ENCODE data around the gene CYP4F3.
"Not testable (repeated sequence)": the region's sequence is repeated elsewhere in the genome, so short reads cannot be mapped to it uniquely, and the experiment has no call there.

CYP4F3 gene

GRCh38 chr19:15679089-15679488, 38.4 kb downstream of the CYP4F3 start:
- no peaks in the 10 kb centered on the region for H3K9me3 ChIP-seq (ENCODE audit: control extremely low read depth in 1 of 5, control insufficient read depth in 4 of 5, insufficient read depth in 2 of 5, low read depth in 1 of 5, low read length in 4 of 5)
- H3K27ac ChIP-seq (ENCODE audit: insufficient read depth in 1 of 2, low read depth in 1 of 2, low read length in 2 of 2, poor library complexity in 1 of 2, severe bottlenecking in 2 of 2): no peak overlapping the region
- ChIA-PET CTCF (interaction anchor here (1.1 to 1.4 kb wide), 2 partner anchors 11 to 44 kb away, joined by 3 read pairs; no protein-coding TSS in a partner anchor), POLR2A (no interaction called here)
- no peaks in the 10 kb centered on the region for H3K36me3 ChIP-seq (ENCODE audit: control insufficient read depth in 4 of 4, insufficient read depth in 4 of 4, low read length in 3 of 4)
- WGBS (ENCODE audit: insufficient coverage): no CpG with 5 or more reads among the region's 4 CpGs
- no peak for DNase-seq
- peaks cover 0 to 5% (median 0%) of the 10 kb centered on the region in 4 experiments for H3K4me1 ChIP-seq (ENCODE audit: control extremely low read depth in 1 of 4, control insufficient read depth in 4 of 4, insufficient read depth in 4 of 4, low read length in 3 of 4)
- no peak overlapping the region for H3K4me3 ChIP-seq (ENCODE audit: control insufficient read depth in 1 of 7, extremely low read depth in 1 of 7, insufficient read depth in 4 of 7, low read depth in 2 of 7, low read length in 6 of 7)
- H3K27me3 ChIP-seq (replicated peaks in 2 of 5; ENCODE audit: control insufficient read depth in 4 of 5, insufficient read depth in 5 of 5, low read length in 4 of 5): peaks cover 0 to 16% (median 2%) of the 10 kb centered on the region in 5 experiments

GRCh38 chr19:15679865-15680264, 39.2 kb downstream of the CYP4F3 start:
- H3K36me3 ChIP-seq (ENCODE audit: control insufficient read depth in 4 of 4, insufficient read depth in 4 of 4, low read length in 3 of 4); POLR2A ChIA-PET; H3K4me1 ChIP-seq (ENCODE audit: control extremely low read depth in 1 of 4, control insufficient read depth in 4 of 4, insufficient read depth in 4 of 4, low read length in 3 of 4); H3K4me3 ChIP-seq (ENCODE audit: control insufficient read depth in 1 of 7, extremely low read depth in 1 of 7, insufficient read depth in 4 of 7, low read depth in 2 of 7, low read length in 6 of 7); H3K27ac ChIP-seq (ENCODE audit: insufficient read depth in 1 of 2, low read depth in 1 of 2, low read length in 2 of 2, poor library complexity in 1 of 2, severe bottlenecking in 2 of 2); H3K9me3 ChIP-seq (ENCODE audit: control extremely low read depth in 1 of 5, control insufficient read depth in 4 of 5, insufficient read depth in 2 of 5, low read depth in 1 of 5, low read length in 4 of 5); DNase-seq: not testable (repeated sequence)
- CTCF ChIA-PET: interaction anchor here (1.1 to 1.4 kb wide), 2 partner anchors 10 to 45 kb away, joined by 3 read pairs; no protein-coding TSS in a partner anchor
- peaks cover 0 to 16% (median 2%) of the 10 kb centered on the region in 5 experiments for H3K27me3 ChIP-seq (replicated peaks in 2 of 5; ENCODE audit: control insufficient read depth in 4 of 5, insufficient read depth in 5 of 5, low read length in 4 of 5)
- 70% methylated on average over 2 of the region's 4 CpGs for WGBS (ENCODE audit: insufficient coverage)

GRCh38 chr19:15680478-15681322, 40.0 kb downstream of the CYP4F3 start:
- no peaks in the 10 kb centered on the region for H3K36me3 ChIP-seq (ENCODE audit: control insufficient read depth in 4 of 4, insufficient read depth in 4 of 4, low read length in 3 of 4)
- DNase-seq: no peak
- H3K4me3 ChIP-seq (ENCODE audit: control insufficient read depth in 1 of 7, extremely low read depth in 1 of 7, insufficient read depth in 4 of 7, low read depth in 2 of 7, low read length in 6 of 7): no peak overlapping the region
- H3K27ac ChIP-seq (ENCODE audit: insufficient read depth in 1 of 2, low read depth in 1 of 2, low read length in 2 of 2, poor library complexity in 1 of 2, severe bottlenecking in 2 of 2): no peak overlapping the region
- CTCF ChIA-PET: no interaction called here
- POLR2A ChIA-PET: no interaction called here
- H3K9me3 ChIP-seq (ENCODE audit: control extremely low read depth in 1 of 5, control insufficient read depth in 4 of 5, insufficient read depth in 2 of 5, low read depth in 1 of 5, low read length in 4 of 5): no peaks in the 10 kb centered on the region
- WGBS (ENCODE audit: insufficient coverage): 68% methylated on average over 7 of the region's 8 CpGs
- H3K4me1 ChIP-seq (ENCODE audit: control extremely low read depth in 1 of 4, control insufficient read depth in 4 of 4, insufficient read depth in 4 of 4, low read length in 3 of 4): peaks cover 0 to 2% (median 0%) of the 10 kb centered on the region in 4 experiments
- H3K27me3 ChIP-seq (replicated peaks in 2 of 5; ENCODE audit: control insufficient read depth in 4 of 5, insufficient read depth in 5 of 5, low read length in 4 of 5): peaks cover 0 to 16% (median 2%) of the 10 kb centered on the region in 5 experiments

- ChIA-PET CTCF (no interaction called here), POLR2A (no interaction called here)
- DNase-seq: no peak
- Histone ChIP-seq H3K9me3 (ENCODE audit: control extremely low read depth in 1 of 5, control insufficient read depth in 4 of 5, insufficient read depth in 2 of 5, low read depth in 1 of 5, low read length in 4 of 5) (peaks cover 0 to 7% (median 0%) of the 10 kb centered on the region in 5 experiments), H3K4me1 (ENCODE audit: control extremely low read depth in 1 of 4, control insufficient read depth in 4 of 4, insufficient read depth in 4 of 4, low read length in 3 of 4) (no peaks in the 10 kb centered on the region), H3K27ac (ENCODE audit: insufficient read depth in 1 of 2, low read depth in 1 of 2, low read length in 2 of 2, poor library complexity in 1 of 2, severe bottlenecking in 2 of 2) (no peak overlapping the region), H3K4me3 (ENCODE audit: control insufficient read depth in 1 of 7, extremely low read depth in 1 of 7, insufficient read depth in 4 of 7, low read depth in 2 of 7, low read length in 6 of 7) (no peak overlapping the region), H3K36me3 (ENCODE audit: control insufficient read depth in 4 of 4, insufficient read depth in 4 of 4, low read length in 3 of 4) (no peaks in the 10 kb centered on the region), H3K27me3 (replicated peaks in 2 of 5; ENCODE audit: control insufficient read depth in 4 of 5, insufficient read depth in 5 of 5, low read length in 4 of 5) (peaks cover 0 to 21% (median 2%) of the 10 kb centered on the region in 5 experiments)
- 76% methylated on average over 8 of the region's 10 CpGs for WGBS (ENCODE audit: insufficient coverage)
Observed at GRCh38 chr19:15683411-15683810, 42.7 kb downstream of the CYP4F3 start.

- no peak overlapping the region for H3K27ac ChIP-seq (ENCODE audit: insufficient read depth in 1 of 2, low read depth in 1 of 2, low read length in 2 of 2, poor library complexity in 1 of 2, severe bottlenecking in 2 of 2)
- H3K4me1 ChIP-seq (ENCODE audit: control extremely low read depth in 1 of 4, control insufficient read depth in 4 of 4, insufficient read depth in 4 of 4, low read length in 3 of 4): no peaks in the 10 kb centered on the region
- WGBS (ENCODE audit: insufficient coverage): 35% methylated on average over 9 of the region's 9 CpGs
- peak in 2 of 3 donors; percentile 48 to 50 for DNase-seq
- H3K27me3 ChIP-seq (replicated peaks in 2 of 5; ENCODE audit: control insufficient read depth in 4 of 5, insufficient read depth in 5 of 5, low read length in 4 of 5): peaks cover 0 to 21% (median 2%) of the 10 kb centered on the region in 5 experiments
- H3K4me3 ChIP-seq (ENCODE audit: control insufficient read depth in 1 of 7, extremely low read depth in 1 of 7, insufficient read depth in 4 of 7, low read depth in 2 of 7, low read length in 6 of 7): no peak overlapping the region
- no peaks in the 10 kb centered on the region for H3K36me3 ChIP-seq (ENCODE audit: control insufficient read depth in 4 of 4, insufficient read depth in 4 of 4, low read length in 3 of 4)
- H3K9me3 ChIP-seq (ENCODE audit: control extremely low read depth in 1 of 5, control insufficient read depth in 4 of 5, insufficient read depth in 2 of 5, low read depth in 1 of 5, low read length in 4 of 5): peaks cover 0 to 8% (median 2%) of the 10 kb centered on the region in 5 experiments
- CTCF ChIA-PET: no interaction called here
- POLR2A ChIA-PET: no interaction called here
Observed at GRCh38 chr19:15684828-15685227, 44.1 kb downstream of the CYP4F3 start.

GRCh38 chr19:15696654-15697194, 56.0 kb downstream of the CYP4F3 start:
- Histone ChIP-seq H3K4me1 (ENCODE audit: control extremely low read depth in 1 of 4, control insufficient read depth in 4 of 4, insufficient read depth in 4 of 4, low read length in 3 of 4) (peaks cover 0 to 7% (median 2%) of the 10 kb centered on the region in 4 experiments), H3K27ac (ENCODE audit: insufficient read depth in 1 of 2, low read depth in 1 of 2, low read length in 2 of 2, poor library complexity in 1 of 2, severe bottlenecking in 2 of 2) (no peak overlapping the region), H3K27me3 (replicated peaks in 2 of 5; ENCODE audit: control insufficient read depth in 4 of 5, insufficient read depth in 5 of 5, low read length in 4 of 5) (peaks cover 0 to 8% (median 0%) of the 10 kb centered on the region in 5 experiments), H3K36me3 (ENCODE audit: control insufficient read depth in 4 of 4, insufficient read depth in 4 of 4, low read length in 3 of 4) (no peaks in the 10 kb centered on the region), H3K4me3 (ENCODE audit: control insufficient read depth in 1 of 7, extremely low read depth in 1 of 7, insufficient read depth in 4 of 7, low read depth in 2 of 7, low read length in 6 of 7) (no peak overlapping the region), H3K9me3 (ENCODE audit: control extremely low read depth in 1 of 5, control insufficient read depth in 4 of 5, insufficient read depth in 2 of 5, low read depth in 1 of 5, low read length in 4 of 5) (no peaks in the 10 kb centered on the region)
- POLR2A ChIA-PET: no interaction called here
- WGBS (ENCODE audit: insufficient coverage): 68% methylated on average over 15 of the region's 19 CpGs
- DNase-seq: no peak
- CTCF ChIA-PET: interaction anchor here (1.0 kb wide), 1 partner anchor 9 kb away, joined by 3 read pairs; no protein-coding TSS in a partner anchor

Data from common myeloid progenitor, CD34-positive (primary cell).